BE2C (cell line): ENCODE data around the gene DNMT1.
A peak's percentile ranks its signal among the peaks of the same experiment; 100 is the strongest.

Experiments
- DNase-seq: peaks from one replicate; pipeline ENCODE4 v3.0.0-alpha.2; 2020
- H3K27me3 ChIP-seq: fragments of 250-450 bp; sonication (Bioruptor Pico); 2 replicates; pipeline ENCODE4 v1.5.1; 2020; ENCODE audit warnings: mild to moderate bottlenecking
- H3K36me3 ChIP-seq: fragments of 250-450 bp; sonication (Bioruptor Pico); 2 replicates; pipeline ENCODE4 v1.5.1; 2020; ENCODE audit warnings: mild to moderate bottlenecking
- H3K4me1 ChIP-seq: fragments of 250-450 bp; sonication (Bioruptor Pico); 2 replicates; pipeline ENCODE4 v1.5.1; 2020
- H3K4me3 ChIP-seq: 2 replicates; pipeline ENCODE4 v1.5.1; 2011; ENCODE audit warnings: low read depth, low read length
- H3K9me3 ChIP-seq: fragments of 250-450 bp; sonication (Bioruptor Pico); 2 replicates; pipeline ENCODE4 v1.5.1; 2020
- CTCF ChIP-seq: IDR thresholded peaks from 2 replicates; pipeline ENCODE4 v1.5.1; 2012; ENCODE audit warnings: mild to moderate bottlenecking, low read depth, low read length

The DNMT1 gene

DNA sequence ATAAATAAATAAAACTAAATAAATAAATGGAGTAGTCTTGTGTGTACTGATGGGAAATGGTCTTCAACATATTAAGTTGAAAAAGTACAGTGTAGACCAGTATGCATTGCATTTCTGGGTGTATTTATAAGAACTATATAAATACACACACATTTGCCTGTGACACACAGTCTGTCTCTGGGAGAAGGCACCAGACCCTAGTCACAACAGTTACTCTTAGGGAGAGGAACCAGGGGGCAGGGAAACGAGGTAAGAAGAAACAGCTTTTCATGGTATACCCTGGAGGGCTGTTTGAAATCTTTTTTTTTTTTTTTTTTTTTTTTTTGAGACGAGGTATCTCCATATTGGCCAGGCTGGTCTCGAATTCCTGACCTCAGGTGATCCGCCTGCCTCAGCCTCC lies 39.2 kb upstream of the DNMT1 start:
- Histone ChIP-seq H3K36me3 (no peaks in the 10 kb centered on the region), H3K4me3 (no peak overlapping the region), H3K9me3 (no peaks in the 10 kb centered on the region), H3K4me1 (peaks cover 10% of the 10 kb centered on the region; the same call in 1 of the 2 replicates), H3K27me3 (no peaks in the 10 kb centered on the region)
- no peak for TF ChIP-seq CTCF
- no peak for DNase-seq

DNA sequence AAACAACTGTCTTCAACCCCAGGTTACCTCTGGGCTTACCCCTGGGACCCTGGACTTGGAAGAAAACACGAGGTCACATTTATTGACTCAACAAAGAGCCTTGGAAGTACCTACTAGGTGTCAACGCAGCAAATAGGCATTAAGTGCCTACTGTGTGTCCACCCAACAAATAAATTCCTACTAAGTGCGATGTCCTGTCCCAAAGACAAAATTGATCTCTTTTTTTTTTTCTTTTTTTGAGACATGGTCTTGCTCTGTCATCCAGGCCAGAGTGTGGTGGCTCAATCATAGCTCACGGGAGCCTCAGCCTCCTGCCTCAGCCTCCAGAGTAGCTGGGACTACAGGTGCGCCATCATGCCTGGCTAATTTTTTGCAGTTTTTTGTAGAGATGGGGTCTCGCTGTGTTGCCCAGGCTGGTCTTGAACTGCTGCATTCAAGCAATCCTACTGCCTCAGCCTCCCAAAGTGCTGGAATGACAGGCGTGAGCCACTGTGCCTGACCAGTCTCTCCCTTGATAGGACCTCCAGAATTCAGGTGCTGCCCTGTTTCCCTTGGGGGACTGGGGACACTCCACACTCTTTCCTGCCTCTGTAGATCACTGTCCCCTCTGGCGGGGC lies 37.0 kb upstream of the DNMT1 start:
- Histone ChIP-seq H3K4me3 (peak overlapping the region; percentile 85), H3K27me3 (no peaks in the 10 kb centered on the region)
- no peak for TF ChIP-seq CTCF

GRCh38 chr19:10230861-10231611 lies 36.3 kb upstream of the DNMT1 start, which contains the start of gene S1PR2:
Gene S1PR2, minus strand, starts transcription at chr19:10231331. Its CDS starts 6,426 bp downstream, at chr19:10224905.
- peak; percentile 90 for DNase-seq
- Histone ChIP-seq H3K36me3 (no peaks in the 10 kb centered on the region), H3K9me3 (no peaks in the 10 kb centered on the region), H3K4me3 (peak within 1 kb of the TSS; percentile 85), H3K4me1 (peaks cover 4% of the 10 kb centered on the region; the same call in 1 of the 2 replicates), H3K27me3 (no peaks in the 10 kb centered on the region)
- no peak for TF ChIP-seq CTCF

More for the DNA sequence above, 37.0 kb upstream of the DNMT1 start:
- Histone ChIP-seq H3K4me1 (peaks cover 10% of the 10 kb centered on the region; the same call in 1 of the 2 replicates), H3K9me3 (no peaks in the 10 kb centered on the region), H3K36me3 (no peaks in the 10 kb centered on the region)
- DNase-seq = no peak

DNA sequence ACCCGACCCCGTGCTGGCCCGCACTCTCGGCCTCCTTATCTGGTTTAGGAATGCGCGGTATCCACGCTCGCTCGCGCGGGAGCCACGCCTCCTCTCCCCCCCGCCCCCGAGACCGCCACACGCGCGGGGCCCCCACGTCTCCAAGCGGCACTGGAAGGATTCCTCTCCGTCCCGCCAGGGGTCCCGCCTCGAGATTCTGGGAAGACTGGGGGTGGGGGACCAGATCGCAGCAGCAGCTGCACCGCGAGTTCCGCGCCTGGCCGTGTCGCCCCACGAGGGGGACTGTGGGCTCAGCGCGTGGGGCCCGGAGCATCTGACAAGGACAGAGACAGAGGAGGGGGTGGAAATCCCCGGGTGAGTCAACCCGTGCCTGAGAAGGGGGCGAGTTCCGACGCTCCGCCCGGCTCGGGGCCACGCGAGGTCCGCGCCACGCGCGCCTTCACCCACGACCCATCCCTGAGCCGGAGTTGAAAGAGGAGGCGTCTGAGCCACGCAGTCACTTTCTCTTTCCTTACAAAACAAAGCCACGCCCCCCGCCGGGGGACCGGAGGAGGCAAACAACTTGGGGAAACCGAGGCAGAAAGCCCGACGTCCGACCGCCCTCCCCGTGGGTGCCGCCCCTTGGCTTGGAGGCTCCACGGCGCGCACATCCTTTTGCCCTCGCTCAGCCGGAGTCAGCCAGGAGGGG lies 35.6 kb upstream of the DNMT1 start:
- H3K4me1 ChIP-seq = no peaks in the 10 kb centered on the region
- H3K9me3 ChIP-seq = no peaks in the 10 kb centered on the region
- no peaks in the 10 kb centered on the region for H3K36me3 ChIP-seq
- H3K4me3 ChIP-seq = peak overlapping the region; percentile 85
- no peak for TF ChIP-seq CTCF
- DNase-seq = peak; percentile 30
- H3K27me3 ChIP-seq = no peaks in the 10 kb centered on the region

DNA sequence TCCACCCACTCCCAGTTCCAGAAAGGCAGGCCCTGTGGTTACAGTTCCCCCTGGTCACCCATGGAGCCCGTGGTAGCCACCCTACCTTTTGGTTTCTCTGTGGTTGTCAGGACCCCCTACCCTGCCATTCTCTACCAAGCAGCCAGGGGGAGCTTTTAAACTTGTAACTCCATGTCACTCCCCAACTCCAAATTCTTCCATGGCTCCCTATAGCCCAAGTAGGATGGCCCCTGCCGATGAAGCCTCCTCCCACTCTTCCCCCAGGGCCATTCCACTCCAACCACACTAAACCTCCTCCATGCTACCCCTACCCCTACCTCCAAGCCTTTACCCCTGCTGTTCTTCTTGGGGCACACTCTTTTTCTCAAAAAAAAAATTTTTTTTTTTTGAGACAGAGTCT lies 34.2 kb upstream of the DNMT1 start:
- TF ChIP-seq CTCF = peak; percentile 65
- peak; percentile 62 for DNase-seq
- H3K27me3 ChIP-seq = no peaks in the 10 kb centered on the region
- H3K4me3 ChIP-seq = no peak overlapping the region
- no peaks in the 10 kb centered on the region for H3K4me1 ChIP-seq
- H3K9me3 ChIP-seq = no peaks in the 10 kb centered on the region
- no peaks in the 10 kb centered on the region for H3K36me3 ChIP-seq

- Histone ChIP-seq H3K4me1 (no peaks in the 10 kb centered on the region), H3K27me3 (no peaks in the 10 kb centered on the region), H3K36me3 (no peaks in the 10 kb centered on the region), H3K9me3 (no peaks in the 10 kb centered on the region), H3K4me3 (no peak overlapping the region)
- no peak for TF ChIP-seq CTCF
- no peak for DNase-seq
Measured at GRCh38 chr19:10228393-10228792, 33.6 kb upstream of the DNMT1 start.
